Vagina (tissue), 2 donors: Measurements from ENCODE around the gene APH1A.

ENCODE experiments used
- POLR2A ChIP-seq, 2 donors: fragments of 450-650 bp; IDR thresholded peaks; one replicate each; pipeline ENCODE4 v1.6.1; 2017; ENCODE audit warnings: antibody characterized with exemption in 2 of 2, mild to moderate bottlenecking in 2 of 2, moderate library complexity in 2 of 2
- TF ChIP-seq, protein P1 (sequence below), 3 experiments: fragments of 450-650 bp in 2 of 3; fragments of 200-600 bp in 1 of 3; sonication (generic) in 1 of 3; IDR thresholded peaks; one replicate each; pipeline ENCODE4 v1.5.1; 2017 to 2019; ENCODE audit warnings: antibody characterized with exemption in 3 of 3, mild to moderate bottlenecking in 2 of 3, moderate library complexity in 2 of 3

DNA sequence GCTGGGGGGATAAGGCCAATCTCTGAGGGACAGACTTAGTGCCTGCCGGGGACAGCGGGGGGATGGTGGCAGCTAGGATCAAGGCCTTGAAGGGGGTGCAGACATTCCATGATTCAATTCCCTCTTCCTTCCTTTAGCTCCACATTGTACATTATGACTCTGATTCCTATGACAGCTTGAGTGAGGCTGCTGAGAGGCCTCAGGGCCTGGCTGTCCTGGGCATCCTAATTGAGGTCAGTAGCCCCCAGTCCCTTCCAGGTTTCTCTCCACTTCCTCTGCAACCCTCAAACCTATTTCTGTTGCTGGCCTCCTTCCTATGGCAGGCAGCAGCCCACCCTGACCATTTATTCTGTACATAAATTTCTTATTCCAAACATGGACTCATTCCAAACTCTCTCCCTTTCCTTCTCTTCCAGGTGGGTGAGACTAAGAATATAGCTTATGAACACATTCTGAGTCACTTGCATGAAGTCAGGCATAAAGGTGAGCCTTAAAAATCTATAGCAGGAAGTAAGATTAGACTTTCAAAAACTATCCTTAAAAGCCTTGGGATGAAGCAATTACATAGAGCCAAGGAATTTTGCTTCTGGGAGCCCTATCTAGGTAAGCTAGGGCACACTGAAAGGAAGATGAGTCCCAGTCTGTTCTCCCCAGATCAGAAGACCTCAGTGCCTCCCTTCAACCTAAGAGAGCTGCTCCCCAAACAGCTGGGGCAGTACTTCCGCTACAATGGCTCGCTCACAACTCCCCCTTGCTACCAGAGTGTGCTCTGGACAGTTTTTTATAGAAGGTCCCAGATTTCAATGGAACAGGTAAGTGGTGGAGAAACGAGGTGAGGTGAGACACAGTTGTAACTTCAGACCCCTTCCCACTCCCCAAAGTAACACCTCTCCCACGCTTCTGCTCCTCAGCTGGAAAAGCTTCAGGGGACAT is 6.2 kb downstream of the APH1A start:
- TF ChIP-seq POLR2A (IDR thresholded peaks at IDR 0.05): no peak
- TF ChIP-seq, protein P1, sequence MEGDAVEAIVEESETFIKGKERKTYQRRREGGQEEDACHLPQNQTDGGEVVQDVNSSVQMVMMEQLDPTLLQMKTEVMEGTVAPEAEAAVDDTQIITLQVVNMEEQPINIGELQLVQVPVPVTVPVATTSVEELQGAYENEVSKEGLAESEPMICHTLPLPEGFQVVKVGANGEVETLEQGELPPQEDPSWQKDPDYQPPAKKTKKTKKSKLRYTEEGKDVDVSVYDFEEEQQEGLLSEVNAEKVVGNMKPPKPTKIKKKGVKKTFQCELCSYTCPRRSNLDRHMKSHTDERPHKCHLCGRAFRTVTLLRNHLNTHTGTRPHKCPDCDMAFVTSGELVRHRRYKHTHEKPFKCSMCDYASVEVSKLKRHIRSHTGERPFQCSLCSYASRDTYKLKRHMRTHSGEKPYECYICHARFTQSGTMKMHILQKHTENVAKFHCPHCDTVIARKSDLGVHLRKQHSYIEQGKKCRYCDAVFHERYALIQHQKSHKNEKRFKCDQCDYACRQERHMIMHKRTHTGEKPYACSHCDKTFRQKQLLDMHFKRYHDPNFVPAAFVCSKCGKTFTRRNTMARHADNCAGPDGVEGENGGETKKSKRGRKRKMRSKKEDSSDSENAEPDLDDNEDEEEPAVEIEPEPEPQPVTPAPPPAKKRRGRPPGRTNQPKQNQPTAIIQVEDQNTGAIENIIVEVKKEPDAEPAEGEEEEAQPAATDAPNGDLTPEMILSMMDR (IDR thresholded peaks at IDR 0.05): no peak
